Measurements from ENCODE around the gene ASB7.

The ASB7 gene

DNA sequence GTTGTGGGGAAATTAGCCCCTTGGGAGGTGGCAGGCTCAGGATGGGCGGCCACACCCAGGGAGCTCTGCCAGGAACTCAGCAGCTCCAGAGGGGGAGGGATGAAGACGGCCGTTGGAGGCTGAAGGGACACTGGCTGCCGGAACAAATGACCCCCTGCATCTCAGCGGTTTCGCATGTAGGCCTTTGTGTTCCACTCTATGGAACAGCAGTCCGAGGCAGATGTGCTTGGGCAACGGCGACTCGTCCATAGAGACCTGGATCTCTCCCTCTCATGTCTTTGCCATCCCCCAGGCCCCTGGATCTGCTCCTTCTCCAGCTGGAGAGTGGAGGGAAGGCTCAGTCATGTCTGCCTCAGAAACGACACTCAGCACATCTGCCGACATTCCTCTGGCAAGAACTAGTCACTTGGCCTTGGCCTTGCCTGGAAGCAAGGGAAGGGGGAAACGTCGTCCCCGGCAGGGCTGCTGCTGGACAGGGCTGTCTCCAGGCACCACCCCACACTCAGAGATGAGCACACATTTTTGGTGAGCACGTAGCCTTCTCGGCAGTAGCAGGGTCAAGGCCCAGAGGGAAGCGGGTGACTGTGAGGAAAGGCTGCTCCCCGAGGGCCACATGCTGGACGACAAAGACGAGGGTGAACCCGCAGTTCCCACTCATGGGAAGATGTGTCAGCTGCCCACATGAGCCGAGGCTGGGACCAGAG lies 83.8 kb downstream of the ASB7 start:
- no peak for DNase-seq (ENCODE audit: low read depth)

DNA sequence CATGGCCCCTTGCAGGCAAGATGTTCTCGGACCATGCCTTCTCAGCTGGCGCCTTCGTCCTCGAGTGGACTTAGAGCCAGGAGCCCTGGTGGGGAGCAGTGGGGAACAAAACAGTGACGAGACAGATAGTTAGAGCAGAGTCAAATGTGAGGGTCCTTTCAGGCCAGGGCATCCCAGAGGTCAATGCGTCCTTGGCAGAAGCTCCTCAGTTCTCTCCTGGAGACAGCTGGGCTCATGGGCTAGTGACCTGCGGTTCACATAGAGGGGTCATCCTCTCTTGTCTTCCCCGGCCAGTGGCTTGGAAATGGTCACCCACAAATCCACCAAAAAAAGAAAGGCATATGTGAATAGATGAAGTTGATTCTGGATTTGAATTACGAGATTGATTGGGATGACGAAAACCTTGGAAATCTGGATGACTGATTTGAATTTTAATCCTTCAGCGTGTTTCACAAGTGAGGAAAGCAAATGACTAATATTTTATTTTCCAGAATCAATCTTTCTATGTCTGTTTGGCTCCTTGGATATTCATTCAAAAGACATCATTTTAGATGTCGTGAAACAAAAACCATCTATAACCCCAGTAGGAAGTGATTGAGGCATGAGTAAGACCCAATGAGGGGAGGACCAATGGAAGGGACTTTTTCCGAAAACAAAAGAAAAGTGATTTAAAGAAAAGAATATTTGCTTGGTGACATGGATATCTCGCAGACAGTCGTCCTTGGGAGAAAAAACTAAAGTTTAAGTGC lies 84.5 kb downstream of the ASB7 start:
- no peak for DNase-seq (ENCODE audit: low read depth)

DNA sequence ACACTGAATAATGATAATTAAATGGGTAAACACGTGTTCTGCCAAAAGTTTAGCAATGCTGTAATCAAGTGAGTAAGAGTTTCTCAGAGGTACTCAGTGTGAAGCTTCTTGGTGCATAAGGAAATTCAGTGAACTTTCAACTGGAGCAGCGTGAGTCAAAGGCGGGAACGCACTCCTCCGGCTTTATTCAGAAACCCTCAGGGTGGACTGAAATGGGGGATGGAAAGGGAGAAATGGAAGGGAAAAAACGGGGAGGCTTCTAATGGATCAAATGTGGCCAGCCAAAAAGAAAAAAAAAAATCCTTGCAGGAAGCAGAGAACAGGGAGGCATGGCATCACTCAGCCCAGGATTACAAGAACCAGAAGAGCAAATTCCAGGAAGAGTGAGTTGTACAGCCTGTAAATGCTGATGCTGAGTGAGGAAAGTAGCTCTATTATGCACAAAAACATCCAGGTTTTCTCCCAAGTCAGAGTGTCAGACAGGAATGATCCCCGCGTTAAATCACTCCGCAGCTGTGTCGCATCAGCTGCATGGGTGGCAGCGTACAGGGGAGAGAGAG lies 85.3 kb downstream of the ASB7 start:
- DNase-seq (ENCODE audit: low read depth): no peak

DNA sequence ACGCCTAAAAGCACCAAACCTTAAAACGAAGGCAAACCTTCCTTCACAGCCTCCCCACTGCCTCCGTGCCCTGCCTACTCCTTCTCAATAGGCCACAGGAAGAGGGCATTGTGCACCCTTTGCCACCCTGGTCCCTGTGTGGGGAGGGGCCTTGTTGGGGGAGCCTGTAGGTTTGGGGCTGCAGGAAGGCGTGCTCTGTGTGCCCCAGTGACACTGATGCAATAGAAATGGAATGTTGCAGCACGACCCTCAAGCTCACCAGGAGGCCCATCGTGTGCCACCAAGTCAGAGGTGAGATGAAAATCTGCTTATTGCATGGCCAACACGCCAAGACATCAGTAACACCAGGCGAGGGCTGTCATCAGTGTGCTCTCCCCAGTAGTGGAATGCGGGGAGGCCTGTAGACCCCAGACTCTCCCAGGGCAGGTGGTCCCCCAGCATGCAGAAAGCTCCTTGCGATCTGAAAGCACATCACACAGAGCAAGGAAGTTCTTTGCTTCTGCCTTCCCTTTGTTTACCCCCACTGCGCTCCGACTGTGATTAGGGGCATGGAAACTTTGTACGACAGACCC lies 86.2 kb downstream of the ASB7 start:
- DNase-seq (ENCODE audit: low read depth): no peak

DNA sequence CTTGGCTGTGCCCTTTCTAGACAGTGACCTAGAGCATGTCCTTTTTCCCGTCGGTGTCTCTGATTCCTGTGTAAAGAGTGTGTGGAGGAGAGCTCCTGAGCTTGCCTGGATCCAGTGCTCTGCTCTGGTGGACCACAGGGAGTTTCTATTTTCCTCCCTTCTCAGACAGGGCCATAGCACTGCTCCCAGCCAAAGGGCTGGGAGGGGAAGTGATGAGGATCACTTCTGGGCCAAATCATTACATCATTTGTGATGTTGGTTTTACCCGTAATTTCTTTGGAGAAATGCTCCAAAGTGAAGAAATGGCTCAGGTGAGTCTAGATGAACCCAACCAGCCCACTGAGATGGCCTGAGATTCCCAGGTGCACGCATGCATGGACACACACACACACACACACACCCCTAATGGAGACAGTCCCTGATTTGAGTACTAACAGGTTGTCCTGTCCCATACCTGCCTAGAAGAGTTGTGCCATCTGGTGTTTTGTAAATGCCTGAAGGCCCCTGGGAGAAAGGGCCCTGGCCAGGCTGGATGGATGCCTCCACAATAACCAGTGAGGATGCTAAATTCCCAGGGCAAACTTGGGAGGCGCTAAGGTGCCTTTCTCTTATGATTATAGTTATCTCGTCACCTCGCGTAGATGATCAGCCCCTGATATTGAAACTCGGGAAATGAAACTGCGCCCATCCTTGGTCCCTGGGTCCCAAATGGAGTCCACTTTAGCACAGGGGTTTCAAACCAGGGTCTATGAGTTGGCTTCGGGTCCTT lies 86.9 kb downstream of the ASB7 start:
- DNase-seq (ENCODE audit: low read depth): no peak

DNA sequence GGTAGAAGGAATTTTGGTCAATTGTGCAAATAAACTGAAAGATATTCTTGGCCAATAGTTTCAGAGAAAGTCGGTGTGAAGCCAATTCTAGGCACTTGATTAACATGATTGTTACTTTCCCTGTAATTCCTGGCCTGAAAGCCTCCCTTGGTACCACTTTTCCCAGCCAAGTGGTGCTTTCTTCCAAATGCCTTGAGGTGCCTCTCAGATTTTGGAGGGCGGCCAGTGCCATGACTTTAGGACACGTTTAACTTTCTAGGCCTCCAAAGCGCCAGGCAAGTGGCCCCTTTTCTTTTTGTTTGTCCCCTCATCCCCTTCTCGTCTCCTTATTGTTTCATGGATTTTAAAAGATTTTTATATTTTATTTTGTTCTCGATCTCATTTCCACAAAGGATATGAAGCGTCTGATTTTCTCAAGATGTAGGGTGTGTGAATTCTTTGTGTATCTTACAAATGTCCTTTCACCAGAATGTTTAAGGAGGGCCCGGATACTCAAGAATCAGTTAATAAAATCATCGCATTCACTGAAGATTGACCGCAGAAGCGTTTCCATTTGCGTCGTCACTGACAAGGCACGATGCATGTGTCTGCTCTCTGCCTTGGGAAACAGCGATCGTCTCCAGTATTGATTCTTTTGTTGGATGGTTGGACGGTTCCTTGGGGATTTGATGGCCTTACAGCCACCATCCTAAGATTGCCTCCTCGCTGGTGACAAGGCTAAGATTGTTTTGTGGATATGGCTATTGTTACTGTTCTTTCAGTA lies 87.8 kb downstream of the ASB7 start:
- DNase-seq (ENCODE audit: low read depth): no peak

DNA sequence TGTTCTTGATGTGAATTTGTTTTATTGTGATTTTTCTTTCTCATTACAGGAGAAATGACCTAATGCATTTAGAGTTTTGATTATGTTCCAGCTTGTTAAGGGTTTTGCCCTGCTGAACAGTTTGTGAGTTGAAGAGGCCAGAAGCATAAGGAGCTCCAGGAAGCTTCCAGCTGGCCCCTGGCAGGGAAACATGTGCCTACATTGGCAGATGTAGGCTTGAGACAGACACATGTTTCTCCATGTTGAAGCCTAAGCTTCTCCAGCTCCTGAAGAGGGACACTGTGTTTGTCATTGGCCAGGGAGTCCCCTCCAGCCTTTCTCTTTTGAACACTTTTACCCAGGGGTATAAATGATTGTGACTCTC lies 88.4 kb downstream of the ASB7 start:
- no peak for DNase-seq (ENCODE audit: low read depth)

DNA sequence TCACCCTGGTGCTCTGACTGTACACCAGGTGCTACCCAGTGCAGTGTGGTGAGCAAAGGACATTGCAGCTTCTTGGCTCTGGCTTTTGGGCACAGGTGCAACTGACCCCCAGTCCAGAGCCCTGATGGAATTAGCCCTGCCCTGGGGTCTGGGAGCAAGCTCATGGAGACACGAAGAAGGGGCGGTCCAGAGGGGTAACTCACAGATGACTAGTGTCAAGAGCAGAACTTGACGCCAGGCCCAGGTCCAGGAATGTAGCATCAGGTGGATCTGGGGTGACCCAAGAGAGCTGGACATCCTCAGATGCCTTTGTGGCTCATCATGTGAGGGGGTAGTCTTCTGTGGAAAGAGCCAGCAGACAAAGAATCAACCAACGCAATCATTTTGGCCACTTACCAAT lies 88.9 kb downstream of the ASB7 start:
- DNase-seq (ENCODE audit: low read depth): no peak

DNA sequence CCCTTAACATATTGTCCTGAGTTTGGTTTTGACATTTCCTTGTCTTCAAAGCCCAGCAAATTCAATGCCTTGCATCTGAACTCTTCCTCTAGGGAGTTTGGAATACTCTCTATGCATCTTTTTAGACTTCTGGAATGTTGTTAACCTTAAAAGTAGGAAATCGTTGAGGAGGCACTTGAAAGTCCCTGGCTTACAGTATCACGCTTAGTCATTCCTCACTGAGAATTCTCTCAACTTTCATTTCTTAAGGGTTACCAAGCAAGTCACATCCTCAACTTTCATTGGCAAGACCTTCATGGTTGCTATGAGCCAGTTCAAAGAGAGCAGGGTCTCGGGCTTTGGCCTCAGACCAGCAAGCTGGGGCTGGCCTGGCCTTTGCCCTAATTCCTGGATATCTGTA lies 89.9 kb downstream of the ASB7 start:
- DNase-seq (ENCODE audit: low read depth): no peak

DNA sequence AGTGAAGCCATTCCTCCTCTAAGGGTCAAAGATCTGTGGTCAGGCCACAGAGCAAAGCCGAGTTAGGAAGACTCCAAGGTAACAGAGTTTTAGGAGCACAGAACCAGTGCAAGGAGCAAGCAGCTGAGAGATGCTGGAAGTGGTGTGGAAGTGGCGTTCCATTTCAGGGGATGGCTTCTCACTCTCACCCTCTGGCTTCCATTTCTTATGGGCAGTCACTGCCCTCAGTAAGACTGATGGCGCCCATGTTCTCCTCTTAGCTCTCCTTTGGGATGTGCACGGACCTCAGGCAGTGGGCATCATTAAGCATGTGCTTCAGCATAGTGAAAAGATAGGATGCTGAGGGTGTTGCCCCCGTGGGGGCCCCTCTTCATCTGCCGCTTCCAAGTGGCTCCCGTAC lies 90.3 kb downstream of the ASB7 start:
- DNase-seq (ENCODE audit: low read depth): no peak

DNA sequence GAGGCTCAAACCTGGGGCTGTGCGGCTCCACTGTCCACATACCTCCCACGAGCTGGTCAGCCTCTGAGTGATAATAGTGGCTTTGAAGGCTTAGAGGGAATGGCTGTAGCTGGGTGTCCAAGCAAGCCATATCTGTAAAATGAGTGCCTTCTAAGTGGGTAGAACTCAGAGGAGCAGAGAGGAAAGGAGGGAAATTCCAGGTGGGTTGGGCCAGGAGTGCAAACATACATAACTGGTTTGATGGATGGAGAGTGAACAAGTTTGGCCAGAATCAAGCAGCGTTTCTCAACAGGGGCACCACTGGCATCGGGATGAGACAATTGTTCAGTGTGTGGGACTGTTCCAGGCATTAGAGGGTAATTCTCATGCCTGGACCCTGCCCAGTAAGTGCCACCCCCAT lies 91.1 kb downstream of the ASB7 start:
- no peak for DNase-seq (ENCODE audit: low read depth)

DNA sequence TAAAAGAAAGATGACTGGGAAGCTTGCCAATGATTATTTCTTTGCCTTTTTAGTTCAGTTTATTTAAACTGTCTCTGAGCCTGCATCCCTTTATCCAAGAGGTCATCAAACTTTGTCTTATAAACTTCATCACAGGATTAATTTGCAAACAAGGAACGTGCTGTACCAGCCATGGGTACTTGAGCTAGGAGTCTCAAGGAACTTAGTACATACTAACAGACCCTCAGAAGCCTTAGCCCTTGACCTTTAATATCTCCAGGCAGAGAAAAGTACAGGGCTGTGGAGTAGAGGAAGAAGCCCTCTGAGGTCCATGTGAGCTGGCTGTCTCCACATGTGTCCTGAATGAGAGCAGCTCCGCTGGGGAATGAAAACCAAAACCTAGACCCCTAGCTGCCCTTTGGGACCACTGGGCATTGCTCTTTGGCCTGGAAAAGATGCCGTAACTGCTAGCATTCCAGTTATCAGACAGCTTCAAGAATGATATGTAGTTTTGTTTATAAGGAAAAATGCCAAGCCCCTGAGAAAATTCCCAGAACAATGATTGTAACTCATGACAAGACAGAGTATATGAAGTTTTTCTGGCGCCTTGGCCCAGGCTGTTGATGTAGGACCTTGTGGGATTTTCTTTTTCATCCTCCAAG lies 92.1 kb downstream of the ASB7 start:
- no peak for DNase-seq (ENCODE audit: low read depth)

DNA sequence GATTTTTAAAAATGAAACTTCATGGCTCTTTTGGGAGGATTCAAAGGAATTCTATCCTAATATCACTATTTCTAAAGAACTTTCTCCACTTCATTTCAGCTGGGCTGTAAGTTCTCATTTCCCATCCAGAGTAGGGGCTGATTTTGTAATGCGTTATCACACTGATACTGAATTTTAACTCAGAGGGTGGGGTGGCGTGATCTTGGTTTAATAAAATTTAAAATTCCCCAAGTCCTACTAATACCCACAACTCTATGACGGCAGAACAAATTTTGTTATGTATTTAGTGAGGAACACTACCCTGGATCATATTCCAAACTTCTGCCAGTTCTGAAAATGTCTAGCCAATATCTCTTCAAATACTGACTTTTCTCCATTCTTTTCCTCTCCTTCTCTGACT lies 92.7 kb downstream of the ASB7 start:
- no peak for DNase-seq (ENCODE audit: low read depth)

DNA sequence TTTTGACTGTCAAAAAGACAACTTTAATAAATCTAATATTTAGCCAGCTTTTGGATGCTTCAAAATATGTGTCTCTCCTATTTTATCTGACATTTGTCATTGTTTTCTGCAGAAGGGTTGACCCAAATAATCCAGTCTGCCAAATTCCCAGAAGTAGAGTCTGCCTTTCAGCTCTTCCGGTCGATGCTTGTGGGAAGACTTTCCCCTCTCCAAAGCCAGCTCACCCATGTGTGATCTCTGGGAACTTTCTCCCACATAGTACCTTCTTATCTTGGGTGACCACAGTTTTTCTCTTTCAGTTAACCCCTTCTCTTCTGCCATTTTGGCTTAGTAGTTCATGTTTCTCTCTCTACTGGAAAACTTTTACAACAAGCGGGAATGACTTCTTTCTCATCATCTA lies 94.1 kb downstream of the ASB7 start:
- no peak for DNase-seq (ENCODE audit: low read depth)

Measured in activated T-cell treated with anti-CD3 and anti-CD28 coated beads for 48 hours (primary cell).